Measurements from ENCODE around the gene TACC2. TPM values are rescaled to one million over a fixed set of nuclear protein-coding genes. Genes with fewer than 3 reads are reported as not detected.

The TACC2 gene
- total and polyA plus RNA-seq, 2 experiments from 2014 or later, result 30.8 to 35.9 TPM

GRCh38 chr10:122050311-122050710, 61.3 kb downstream of the TACC2 start (continued):
- TF ChIP-seq REST (IDR thresholded peaks at IDR 0.05; ENCODE audit: unreplicated experiment) (no peak), STAT1 (IDR thresholded peaks at IDR 0.05; ENCODE audit: unreplicated experiment) (no peak), ZNF114 (CRISPR knock-in tag; IDR thresholded peaks at IDR 0.05) (no peak), ZNF462 (CRISPR knock-in tag; IDR thresholded peaks at IDR 0.05) (no peak), POLR2AphosphoS5 (IDR thresholded peaks at IDR 0.05; ENCODE audit: low read depth) (no peak), CREB1 (CRISPR knock-in tag; IDR thresholded peaks at IDR 0.05; ENCODE audit: low read depth) (no peak), NANOG (IDR thresholded peaks at IDR 0.05; ENCODE audit: borderline replicate concordance) (no peak)
